Measurements from ENCODE around the gene GGT6. TPM values are rescaled to one million over a fixed set of nuclear protein-coding genes. Genes with fewer than 3 reads are reported as not detected.

Gene GGT6
- total RNA-seq, 1 donor from 2014 or later: not detected

DNA sequence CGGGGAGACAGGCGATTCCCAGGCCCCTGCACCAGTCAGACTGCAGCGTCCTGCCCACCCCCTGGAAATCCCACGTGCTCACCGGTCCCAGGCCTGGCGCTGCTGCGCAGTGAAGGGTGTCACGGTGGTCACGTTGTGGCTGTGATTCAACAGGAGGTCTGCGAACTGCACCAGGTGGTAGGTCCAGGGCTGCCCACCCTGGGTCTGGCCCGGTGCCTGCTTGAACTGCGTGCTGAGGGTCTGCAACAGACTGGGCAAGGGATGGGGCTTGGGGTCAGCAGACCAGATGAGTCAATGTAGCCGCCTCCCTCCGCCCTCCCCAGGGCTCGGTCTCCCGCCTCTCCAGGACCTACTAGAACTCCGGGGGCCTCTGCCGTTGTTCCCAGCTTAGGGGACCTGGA is 12.3 kb downstream of the GGT6 start:
- Mint-ChIP-seq H3K9me3 (ENCODE audit: unreplicated experiment) (no peaks in the 10 kb centered on the region), H3K36me3 (ENCODE audit: unreplicated experiment) (no peaks in the 10 kb centered on the region), H3K27me3 (ENCODE audit: unreplicated experiment) (no peaks in the 10 kb centered on the region), H3K4me3 (ENCODE audit: unreplicated experiment) (no peak overlapping the region), H3K4me1 (ENCODE audit: low read depth, unreplicated experiment) (peaks cover 3% of the 10 kb centered on the region), H3K27ac (ENCODE audit: unreplicated experiment) (no peak overlapping the region)
- TF ChIP-seq, protein P1, sequence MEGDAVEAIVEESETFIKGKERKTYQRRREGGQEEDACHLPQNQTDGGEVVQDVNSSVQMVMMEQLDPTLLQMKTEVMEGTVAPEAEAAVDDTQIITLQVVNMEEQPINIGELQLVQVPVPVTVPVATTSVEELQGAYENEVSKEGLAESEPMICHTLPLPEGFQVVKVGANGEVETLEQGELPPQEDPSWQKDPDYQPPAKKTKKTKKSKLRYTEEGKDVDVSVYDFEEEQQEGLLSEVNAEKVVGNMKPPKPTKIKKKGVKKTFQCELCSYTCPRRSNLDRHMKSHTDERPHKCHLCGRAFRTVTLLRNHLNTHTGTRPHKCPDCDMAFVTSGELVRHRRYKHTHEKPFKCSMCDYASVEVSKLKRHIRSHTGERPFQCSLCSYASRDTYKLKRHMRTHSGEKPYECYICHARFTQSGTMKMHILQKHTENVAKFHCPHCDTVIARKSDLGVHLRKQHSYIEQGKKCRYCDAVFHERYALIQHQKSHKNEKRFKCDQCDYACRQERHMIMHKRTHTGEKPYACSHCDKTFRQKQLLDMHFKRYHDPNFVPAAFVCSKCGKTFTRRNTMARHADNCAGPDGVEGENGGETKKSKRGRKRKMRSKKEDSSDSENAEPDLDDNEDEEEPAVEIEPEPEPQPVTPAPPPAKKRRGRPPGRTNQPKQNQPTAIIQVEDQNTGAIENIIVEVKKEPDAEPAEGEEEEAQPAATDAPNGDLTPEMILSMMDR (IDR thresholded peaks at IDR 0.05; ENCODE audit: partially characterized antibody, unreplicated experiment): no peak
- DNase-seq: no peak

DNA sequence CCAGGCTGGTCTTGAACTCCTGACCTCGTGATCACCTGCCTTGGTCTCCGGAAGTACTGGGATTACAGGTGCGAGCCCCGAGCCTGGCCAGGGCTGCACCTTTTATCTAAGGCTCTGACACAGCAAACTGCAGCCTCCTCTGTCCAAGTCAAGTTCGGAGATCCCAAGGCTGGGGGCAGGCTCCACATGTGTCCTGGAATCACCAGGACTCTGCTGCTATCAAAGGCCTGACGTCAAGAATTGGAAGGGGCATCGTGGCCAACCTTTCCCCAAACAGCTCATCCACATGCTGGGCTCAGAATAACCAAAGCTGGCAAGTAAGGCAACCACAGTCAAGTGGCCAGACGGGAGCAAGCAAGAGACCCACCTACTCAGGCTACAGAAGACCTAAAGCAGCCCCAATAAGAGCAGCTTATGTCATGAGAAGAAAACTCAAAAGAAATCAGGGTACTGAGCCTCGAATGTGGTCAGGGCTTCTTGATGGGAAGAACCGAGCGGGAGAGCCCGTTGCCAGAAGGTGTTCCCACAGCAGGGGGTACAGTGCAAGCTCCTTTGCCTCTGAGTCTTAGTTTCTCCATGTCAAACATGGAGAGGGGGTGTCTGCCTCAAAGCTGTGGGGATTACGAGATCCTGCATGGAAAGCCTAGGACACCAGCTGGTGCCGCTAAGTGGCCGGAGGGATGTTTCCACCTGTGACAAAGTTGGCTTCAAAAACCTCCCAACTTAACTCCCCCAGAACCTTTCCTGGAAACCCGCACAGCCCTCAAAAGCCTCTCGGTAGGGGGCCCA is 13.1 kb downstream of the GGT6 start:
- H3K4me1 Mint-ChIP-seq (ENCODE audit: low read depth, unreplicated experiment): peaks cover 3% of the 10 kb centered on the region
- H3K36me3 Mint-ChIP-seq (ENCODE audit: unreplicated experiment): no peaks in the 10 kb centered on the region
- no peak overlapping the region for H3K27ac Mint-ChIP-seq (ENCODE audit: unreplicated experiment)
- no peak overlapping the region for H3K4me3 Mint-ChIP-seq (ENCODE audit: unreplicated experiment)
- no peaks in the 10 kb centered on the region for H3K9me3 Mint-ChIP-seq (ENCODE audit: unreplicated experiment)
- H3K27me3 Mint-ChIP-seq (ENCODE audit: unreplicated experiment): no peaks in the 10 kb centered on the region
- TF ChIP-seq, protein P1 (IDR thresholded peaks at IDR 0.05; ENCODE audit: partially characterized antibody, unreplicated experiment): no peak
- no peak for DNase-seq

DNA sequence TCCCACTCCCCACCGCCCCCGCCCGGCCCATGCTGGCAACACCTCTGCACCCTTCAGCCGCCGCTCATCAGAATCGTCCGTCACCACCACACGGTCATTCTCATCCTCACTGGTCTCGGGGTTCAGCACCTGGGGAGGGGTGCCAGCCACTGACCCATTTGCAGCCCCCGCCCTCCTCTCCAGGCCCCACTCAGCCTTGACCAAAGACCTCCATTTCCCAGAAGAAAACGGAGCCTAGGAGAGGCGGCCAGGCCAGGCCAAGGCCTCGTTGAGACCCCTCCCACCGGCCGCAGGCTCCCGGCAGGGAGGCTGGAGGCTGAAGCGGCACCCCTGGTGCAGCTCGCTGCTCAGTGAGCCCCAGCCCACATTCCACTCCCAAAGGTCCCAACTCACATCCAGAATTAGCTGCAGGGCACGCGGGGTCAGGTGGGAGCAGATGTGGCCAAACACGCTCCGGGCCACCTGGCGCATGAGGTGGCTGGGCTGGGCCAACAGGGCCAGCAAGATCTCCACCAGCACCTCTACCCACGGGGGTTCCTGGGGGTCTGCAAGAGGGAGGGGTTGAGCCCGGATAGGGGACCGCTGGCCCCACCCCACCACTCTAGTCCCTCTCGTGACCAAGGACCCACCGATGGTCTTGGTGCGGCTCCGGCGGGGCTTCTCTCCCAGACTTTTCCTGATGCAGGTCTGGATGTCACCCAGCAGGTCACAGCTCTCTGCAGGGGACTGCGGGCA is 15.0 kb downstream of the GGT6 start:
- Mint-ChIP-seq H3K4me3 (ENCODE audit: unreplicated experiment) (no peak overlapping the region), H3K27me3 (ENCODE audit: unreplicated experiment) (no peaks in the 10 kb centered on the region)

DNA sequence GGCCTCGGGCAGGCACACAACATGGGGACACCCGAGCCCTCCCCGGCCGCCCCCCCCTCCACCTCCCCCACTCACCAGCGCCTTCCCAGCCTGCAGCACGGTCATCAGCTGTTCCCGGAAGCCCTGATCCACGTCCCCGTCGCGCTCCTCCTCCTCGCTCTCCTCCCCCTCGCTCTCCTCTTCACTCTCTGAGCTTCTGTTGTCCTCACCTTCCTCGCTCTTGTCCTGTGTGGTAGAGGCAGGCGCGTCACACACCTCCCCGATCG is 15.5 kb downstream of the GGT6 start:
- no peak for DNase-seq
- Mint-ChIP-seq H3K4me1 (ENCODE audit: low read depth, unreplicated experiment) (peaks cover 3% of the 10 kb centered on the region), H3K4me3 (ENCODE audit: unreplicated experiment) (no peak overlapping the region), H3K27me3 (ENCODE audit: unreplicated experiment) (no peaks in the 10 kb centered on the region), H3K27ac (ENCODE audit: unreplicated experiment) (no peak overlapping the region), H3K36me3 (ENCODE audit: unreplicated experiment) (no peaks in the 10 kb centered on the region), H3K9me3 (ENCODE audit: unreplicated experiment) (no peaks in the 10 kb centered on the region)
- TF ChIP-seq, protein P1 (IDR thresholded peaks at IDR 0.05; ENCODE audit: partially characterized antibody, unreplicated experiment): no peak

More for the DNA sequence above, 15.0 kb downstream of the GGT6 start:
- H3K9me3 Mint-ChIP-seq (ENCODE audit: unreplicated experiment): no peaks in the 10 kb centered on the region
- no peak overlapping the region for H3K27ac Mint-ChIP-seq (ENCODE audit: unreplicated experiment)
- no peak for DNase-seq
- peaks cover 3% of the 10 kb centered on the region for H3K4me1 Mint-ChIP-seq (ENCODE audit: low read depth, unreplicated experiment)
- TF ChIP-seq, protein P1 (IDR thresholded peaks at IDR 0.05; ENCODE audit: partially characterized antibody, unreplicated experiment): no peak
- no peaks in the 10 kb centered on the region for H3K36me3 Mint-ChIP-seq (ENCODE audit: unreplicated experiment)

Measured in glutamatergic neuron (in vitro differentiated cells).